PFSK-1 (cell line): ENCODE data around the gene ZNF398.

ENCODE experiments used
- FOXP2 ChIP-seq: optimal IDR thresholded peaks from 2 replicates; pipeline ENCODE3; 2011; ENCODE audit warnings: borderline replicate concordance, control low read depth, inconsistent platforms; ENCODE audit not compliant: insufficient read depth; ENCODE audit errors: extremely low read length, extremely low read depth
- POLR2AphosphoS5 ChIP-seq: IDR thresholded peaks from 2 replicates; pipeline ENCODE4 v1.6.1; 2012; ENCODE audit warnings: low read depth, mild to moderate bottlenecking, control low read depth, low read length, moderate library complexity
- REST ChIP-seq, 2 experiments: IDR thresholded peaks; 2 replicates each; pipeline versions ENCODE4 v1.6.1 to v1.8.0; 2011 to 2012; ENCODE audit warnings: low read depth in 2 of 2, low read length in 2 of 2, control low read depth in 1 of 2, inconsistent platforms in 1 of 2, mild to moderate bottlenecking in 1 of 2, moderate library complexity in 1 of 2; ENCODE audit not compliant: insufficient read depth in 1 of 2
- SIN3A ChIP-seq: IDR thresholded peaks from 2 replicates; pipeline ENCODE4 v1.6.1; 2012; ENCODE audit warnings: mild to moderate bottlenecking, low read length, moderate library complexity, borderline replicate concordance; ENCODE audit not compliant: insufficient read depth
- TAF1 ChIP-seq: IDR thresholded peaks from 2 replicates; pipeline ENCODE4 v1.6.1; 2012; ENCODE audit warnings: low read length, control low read depth, borderline replicate concordance; ENCODE audit not compliant: insufficient read depth

The ZNF398 gene

DNA sequence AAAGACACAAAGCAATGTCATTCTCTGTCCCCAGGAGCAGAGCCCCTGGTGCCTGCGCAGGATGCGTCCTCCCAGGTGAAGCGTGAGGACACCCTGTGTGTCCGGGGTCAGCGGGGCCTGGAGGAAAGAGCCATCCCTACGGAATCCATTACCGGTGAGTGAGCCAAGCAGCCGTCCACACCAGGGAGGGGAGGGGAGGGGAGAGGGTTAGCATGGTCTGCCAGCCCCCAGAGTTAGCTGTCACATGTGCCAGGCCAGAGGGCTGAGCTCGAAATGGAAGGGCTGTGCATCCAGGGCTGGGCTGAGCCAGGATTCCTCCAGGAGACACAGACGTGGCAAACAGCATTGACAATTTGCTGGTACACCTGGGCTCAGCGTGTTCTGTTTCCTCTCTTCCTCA, 63.3 kb downstream of the ZNF398 start:
- TF ChIP-seq FOXP2 (no peak), POLR2AphosphoS5 (no peak), TAF1 (no peak), SIN3A (no peak), REST (IDR thresholded peaks at IDR 0.05; ENCODE audit: insufficient read depth in 1 of 2, low read depth in 2 of 2, low read length in 2 of 2) (no peak)

DNA sequence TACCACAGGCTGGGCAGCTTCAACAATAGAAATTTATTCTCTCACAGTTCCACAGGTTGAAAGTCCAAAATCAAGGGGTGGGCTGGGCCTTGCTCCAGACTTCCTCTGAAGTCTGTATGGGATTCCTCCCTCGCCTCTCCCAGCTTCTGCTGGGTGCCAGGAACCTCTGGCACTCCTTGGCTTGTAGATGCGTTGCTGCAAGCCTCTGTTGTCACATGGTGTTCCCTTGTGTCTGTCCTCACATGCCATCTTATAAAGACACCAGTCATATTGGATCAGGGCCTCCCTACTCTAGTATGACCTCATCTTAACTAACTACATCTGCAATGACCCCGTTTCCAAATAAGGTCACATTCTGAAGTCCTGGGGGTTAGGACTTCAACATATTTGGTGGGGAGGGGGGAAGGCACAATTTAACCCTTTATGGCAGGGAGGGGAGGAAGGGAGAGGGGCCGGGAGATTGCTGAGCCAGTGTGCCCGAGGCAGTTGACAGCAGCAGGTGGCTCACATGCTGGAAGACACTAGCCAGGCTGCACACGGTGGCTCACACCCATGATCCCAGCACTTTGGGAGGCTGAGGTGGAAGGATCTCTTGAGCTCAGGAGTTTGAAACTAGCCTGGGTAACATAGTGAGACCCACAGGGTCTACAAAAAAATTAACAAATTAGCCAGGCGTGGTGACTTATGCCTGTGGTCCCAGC, 66.9 kb downstream of the ZNF398 start:
- TF ChIP-seq FOXP2 (no peak), REST (IDR thresholded peaks at IDR 0.05; ENCODE audit: insufficient read depth in 1 of 2, low read depth in 2 of 2, low read length in 2 of 2) (no peak), TAF1 (no peak), SIN3A (no peak), POLR2AphosphoS5 (no peak)

GRCh38 chr7:149216402-149216801, 69.1 kb downstream of the ZNF398 start:
- TF ChIP-seq FOXP2 (no peak), TAF1 (no peak), POLR2AphosphoS5 (no peak), REST (IDR thresholded peaks at IDR 0.05; ENCODE audit: insufficient read depth in 1 of 2, low read depth in 2 of 2, low read length in 2 of 2) (no peak), SIN3A (no peak)

DNA sequence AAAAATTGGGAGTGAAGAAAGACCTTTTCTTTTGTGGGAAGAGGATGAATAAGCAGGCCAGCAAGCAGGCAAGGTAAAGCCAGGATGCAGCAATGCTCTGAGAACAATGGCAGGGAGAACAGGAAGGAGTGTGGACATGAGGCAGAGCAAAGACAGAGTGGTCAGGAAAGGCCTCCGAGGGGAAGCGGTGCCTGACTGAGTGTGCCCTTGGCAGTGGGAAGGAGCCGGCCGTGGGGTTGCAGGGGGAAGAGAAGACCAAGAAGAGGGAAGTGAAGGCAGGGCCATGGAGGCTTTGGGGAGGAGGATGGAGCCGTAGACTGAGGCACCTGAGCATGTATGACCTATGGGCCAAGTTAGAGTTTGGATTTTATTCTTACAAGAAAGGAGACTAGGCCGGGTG, 70.3 kb downstream of the ZNF398 start:
- TF ChIP-seq SIN3A (no peak), FOXP2 (no peak), POLR2AphosphoS5 (no peak), REST (IDR thresholded peaks at IDR 0.05; ENCODE audit: insufficient read depth in 1 of 2, low read depth in 2 of 2, low read length in 2 of 2) (no peak), TAF1 (no peak)
